ENCODE results near the gene CBX8. TPM values are rescaled to one million over a fixed set of nuclear protein-coding genes. Genes with fewer than 3 reads are reported as not detected.
A peak's percentile ranks its signal among the peaks of the same experiment; 100 is the strongest.

Gene CBX8
- total and polyA plus RNA-seq, 2 of the 13 experiments (the other 11 are each of a cell fraction or from before 2014, with no cell fraction given): 0.34 to 12.6 TPM

DNA sequence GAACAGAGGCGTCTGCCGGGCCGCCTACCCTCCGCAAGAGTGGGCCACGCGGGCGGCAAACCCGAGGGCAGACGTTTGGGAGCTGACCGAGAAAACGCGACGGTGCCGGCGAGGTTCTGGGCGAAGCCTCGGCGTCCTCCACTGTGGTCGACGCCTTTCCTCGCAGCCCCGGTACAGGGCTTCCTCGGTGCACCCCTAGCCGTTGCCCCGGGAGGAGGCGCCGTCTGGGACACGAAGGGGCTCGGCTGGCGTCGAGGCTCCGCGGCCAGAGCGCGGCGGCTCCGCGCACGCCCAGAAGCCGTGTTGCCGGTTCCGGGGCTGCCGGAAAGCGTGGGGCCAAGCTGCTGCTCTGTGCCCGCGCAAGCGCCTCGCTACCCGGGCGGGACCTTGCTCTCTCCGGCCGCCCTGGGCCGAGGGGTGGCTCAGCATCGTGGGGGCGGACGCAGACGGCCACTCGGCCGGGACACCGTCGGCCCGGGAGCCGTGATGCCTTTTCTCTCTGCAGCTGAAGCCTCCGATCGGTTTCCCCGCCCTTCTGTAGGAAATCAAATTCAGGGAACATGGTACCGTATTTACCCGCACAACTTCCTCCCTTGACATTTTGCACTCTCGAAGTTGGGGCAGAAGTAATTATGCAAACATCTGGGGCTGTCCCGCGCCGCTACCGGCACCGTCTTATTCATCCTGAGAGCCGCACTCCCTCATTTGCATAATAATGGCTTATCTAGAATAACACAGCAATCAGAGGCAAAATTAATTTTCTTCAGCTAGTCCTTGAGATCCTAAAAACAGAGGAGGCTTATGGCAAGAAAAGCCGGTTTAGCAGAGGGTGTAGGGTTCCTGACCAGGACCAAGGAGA, 7.3 kb upstream of the CBX8 start (continued):
- TF ChIP-seq ZNF609 (CRISPR knock-in tag; IDR thresholded peaks at IDR 0.05; ENCODE audit: borderline replicate concordance): peak; percentile 81
- TF ChIP-seq RBFOX2 (IDR thresholded peaks at IDR 0.05; ENCODE audit: low read depth, low read length): peak; percentile 60
- TF ChIP-seq ZBTB25 (CRISPR knock-in tag; IDR thresholded peaks at IDR 0.05): peak; percentile 19; the same call in 1 of the 2 replicates
- peak; percentile 85; the same call in 1 of the 2 replicates for TF ChIP-seq KLF15 (CRISPR knock-in tag; IDR thresholded peaks at IDR 0.05; ENCODE audit: borderline replicate concordance)
- TF ChIP-seq ZNF550 (CRISPR knock-in tag; IDR thresholded peaks at IDR 0.05; ENCODE audit: borderline replicate concordance): no peak; the same call in 1 of the 2 replicates
- peak; percentile 86 for TF ChIP-seq KDM2A (CRISPR knock-in tag; IDR thresholded peaks at IDR 0.05; ENCODE audit: borderline replicate concordance, low read depth)
- TF ChIP-seq KMT2B (CRISPR knock-in tag; IDR thresholded peaks at IDR 0.05): peak; percentile 42; the same call in 1 of the 2 replicates
- TF ChIP-seq, protein P1, sequence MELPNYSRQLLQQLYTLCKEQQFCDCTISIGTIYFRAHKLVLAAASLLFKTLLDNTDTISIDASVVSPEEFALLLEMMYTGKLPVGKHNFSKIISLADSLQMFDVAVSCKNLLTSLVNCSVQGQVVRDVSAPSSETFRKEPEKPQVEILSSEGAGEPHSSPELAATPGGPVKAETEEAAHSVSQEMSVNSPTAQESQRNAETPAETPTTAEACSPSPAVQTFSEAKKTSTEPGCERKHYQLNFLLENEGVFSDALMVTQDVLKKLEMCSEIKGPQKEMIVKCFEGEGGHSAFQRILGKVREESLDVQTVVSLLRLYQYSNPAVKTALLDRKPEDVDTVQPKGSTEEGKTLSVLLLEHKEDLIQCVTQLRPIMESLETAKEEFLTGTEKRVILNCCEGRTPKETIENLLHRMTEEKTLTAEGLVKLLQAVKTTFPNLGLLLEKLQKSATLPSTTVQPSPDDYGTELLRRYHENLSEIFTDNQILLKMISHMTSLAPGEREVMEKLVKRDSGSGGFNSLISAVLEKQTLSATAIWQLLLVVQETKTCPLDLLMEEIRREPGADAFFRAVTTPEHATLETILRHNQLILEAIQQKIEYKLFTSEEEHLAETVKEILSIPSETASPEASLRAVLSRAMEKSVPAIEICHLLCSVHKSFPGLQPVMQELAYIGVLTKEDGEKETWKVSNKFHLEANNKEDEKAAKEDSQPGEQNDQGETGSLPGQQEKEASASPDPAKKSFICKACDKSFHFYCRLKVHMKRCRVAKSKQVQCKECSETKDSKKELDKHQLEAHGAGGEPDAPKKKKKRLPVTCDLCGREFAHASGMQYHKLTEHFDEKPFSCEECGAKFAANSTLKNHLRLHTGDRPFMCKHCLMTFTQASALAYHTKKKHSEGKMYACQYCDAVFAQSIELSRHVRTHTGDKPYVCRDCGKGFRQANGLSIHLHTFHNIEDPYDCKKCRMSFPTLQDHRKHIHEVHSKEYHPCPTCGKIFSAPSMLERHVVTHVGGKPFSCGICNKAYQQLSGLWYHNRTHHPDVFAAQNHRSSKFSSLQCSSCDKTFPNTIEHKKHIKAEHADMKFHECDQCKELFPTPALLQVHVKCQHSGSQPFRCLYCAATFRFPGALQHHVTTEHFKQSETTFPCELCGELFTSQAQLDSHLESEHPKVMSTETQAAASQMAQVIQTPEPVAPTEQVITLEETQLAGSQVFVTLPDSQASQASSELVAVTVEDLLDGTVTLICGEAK (IDR thresholded peaks at IDR 0.05): no peak
- TF ChIP-seq, protein P1 (CRISPR knock-in tag; IDR thresholded peaks at IDR 0.05): peak; percentile 92
- peak; percentile 98 for TF ChIP-seq FOXC1 (CRISPR knock-in tag; IDR thresholded peaks at IDR 0.05; ENCODE audit: borderline replicate concordance)
- TF ChIP-seq, protein P2, sequence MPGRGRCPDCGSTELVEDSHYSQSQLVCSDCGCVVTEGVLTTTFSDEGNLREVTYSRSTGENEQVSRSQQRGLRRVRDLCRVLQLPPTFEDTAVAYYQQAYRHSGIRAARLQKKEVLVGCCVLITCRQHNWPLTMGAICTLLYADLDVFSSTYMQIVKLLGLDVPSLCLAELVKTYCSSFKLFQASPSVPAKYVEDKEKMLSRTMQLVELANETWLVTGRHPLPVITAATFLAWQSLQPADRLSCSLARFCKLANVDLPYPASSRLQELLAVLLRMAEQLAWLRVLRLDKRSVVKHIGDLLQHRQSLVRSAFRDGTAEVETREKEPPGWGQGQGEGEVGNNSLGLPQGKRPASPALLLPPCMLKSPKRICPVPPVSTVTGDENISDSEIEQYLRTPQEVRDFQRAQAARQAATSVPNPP (CRISPR knock-in tag; IDR thresholded peaks at IDR 0.05): no peak

Measured in HepG2 (cell line).